GM21619 (cell line): ENCODE measurements around the gene ERVK3-1.
"Not testable (repeated sequence)": the region's sequence is repeated elsewhere in the genome, so short reads cannot be mapped to it uniquely, and the experiment has no call there.

Source experiments
- ATAC-seq: cut with Tn5 transposase; IDR thresholded peaks from one replicate; pipeline ENCODE4 v1.9.1; 2021; ENCODE audit not compliant: unreplicated experiment

ERVK3-1 gene

DNA sequence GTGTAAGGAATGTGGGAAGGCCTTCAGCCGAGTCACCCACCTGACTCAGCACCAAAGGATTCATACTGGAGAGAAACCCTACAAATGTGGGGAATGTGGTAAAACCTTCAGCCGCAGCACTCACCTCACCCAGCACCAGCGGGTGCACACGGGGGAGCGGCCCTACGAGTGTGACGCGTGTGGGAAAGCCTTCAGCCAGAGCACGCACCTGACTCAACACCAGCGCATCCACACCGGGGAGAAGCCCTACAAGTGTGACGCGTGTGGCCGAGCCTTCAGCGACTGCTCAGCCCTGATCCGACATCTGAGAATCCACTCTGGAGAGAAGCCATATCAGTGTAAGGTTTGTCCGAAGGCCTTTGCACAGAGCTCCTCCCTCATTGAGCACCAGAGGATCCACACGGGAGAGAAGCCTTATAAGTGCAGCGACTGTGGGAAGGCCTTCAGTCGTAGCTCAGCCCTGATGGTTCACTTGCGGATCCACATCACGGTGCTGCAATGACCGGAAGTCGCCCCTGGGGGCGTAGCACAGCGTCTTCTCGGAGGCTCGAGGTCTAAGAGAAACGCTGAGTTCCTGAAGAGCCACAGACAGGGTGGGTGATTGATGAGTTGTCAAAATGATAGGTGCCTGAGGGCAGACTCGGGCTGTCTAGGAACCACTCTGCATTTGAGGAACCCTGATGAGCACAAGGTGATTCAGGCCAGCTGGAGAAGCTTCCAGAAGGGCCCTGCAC lies 33.8 kb downstream of the ERVK3-1 start:
- ATAC-seq = no peak

DNA sequence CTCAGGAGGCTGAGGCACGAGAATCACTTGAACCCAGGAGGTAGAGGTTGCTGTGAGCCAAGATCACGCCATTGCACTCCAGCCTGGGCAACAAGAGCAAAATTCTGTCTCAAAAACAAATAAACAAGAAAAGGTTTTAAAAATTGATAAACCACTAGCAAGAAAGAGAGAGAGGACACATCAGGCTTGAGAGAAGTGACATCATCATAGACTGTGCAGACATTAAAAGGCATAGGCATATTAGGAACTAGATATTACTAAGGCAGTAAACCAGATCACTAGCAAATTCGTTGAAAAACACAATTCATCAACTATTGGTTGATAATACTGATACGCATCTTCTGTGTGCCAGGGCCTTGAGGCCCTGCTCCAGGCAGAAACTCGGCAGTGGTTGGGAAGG lies 40.4 kb downstream of the ERVK3-1 start:
- no peak for ATAC-seq

DNA sequence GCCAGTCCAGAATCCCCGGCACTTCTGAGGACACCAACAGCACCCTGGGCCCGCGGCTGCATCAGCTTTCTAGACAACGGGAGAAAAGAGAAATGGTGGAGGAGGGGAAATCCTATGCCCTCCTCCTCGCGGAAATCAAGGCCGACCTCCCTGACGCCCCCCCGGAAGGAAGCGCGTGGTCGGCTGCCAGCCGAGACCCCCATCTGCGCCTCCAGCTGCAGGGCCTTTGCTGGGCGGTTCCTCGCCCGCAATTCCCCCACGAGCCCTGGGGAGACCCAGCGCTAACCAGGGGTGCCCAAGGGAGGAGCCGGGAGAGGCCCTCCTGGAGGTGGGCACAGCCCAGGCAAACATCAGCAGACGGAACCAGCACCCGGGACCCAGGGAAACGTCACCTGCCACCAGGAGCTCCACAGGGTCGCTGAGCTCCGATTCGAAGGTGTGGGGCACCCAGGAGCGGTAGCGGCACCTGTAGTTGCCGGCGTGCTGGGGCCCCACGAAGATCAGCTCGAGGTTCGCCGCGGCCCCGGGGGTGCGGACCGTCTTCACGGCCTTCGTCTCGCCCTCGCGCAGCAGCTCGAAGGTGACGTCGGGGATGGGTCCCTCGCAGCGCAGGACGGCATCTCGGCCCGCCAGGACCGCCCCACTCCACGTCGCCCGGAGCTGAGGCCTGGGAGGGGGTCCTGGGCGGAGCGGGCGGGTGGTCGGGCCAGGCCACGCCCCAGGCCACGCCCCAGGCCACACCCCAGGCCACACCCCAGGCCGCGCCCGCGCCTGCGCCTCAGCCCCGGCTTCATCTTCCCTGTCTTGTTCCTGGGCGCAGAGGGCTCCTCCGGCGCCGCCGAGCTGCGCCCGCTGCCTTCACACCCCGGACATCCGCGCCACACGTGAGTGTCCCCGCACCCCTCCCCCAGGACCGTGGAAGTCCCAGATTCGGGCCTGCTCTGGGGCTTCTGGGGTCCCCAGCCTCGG lies 42.1 kb downstream of the ERVK3-1 start:
- peak; percentile 80 for ATAC-seq

DNA sequence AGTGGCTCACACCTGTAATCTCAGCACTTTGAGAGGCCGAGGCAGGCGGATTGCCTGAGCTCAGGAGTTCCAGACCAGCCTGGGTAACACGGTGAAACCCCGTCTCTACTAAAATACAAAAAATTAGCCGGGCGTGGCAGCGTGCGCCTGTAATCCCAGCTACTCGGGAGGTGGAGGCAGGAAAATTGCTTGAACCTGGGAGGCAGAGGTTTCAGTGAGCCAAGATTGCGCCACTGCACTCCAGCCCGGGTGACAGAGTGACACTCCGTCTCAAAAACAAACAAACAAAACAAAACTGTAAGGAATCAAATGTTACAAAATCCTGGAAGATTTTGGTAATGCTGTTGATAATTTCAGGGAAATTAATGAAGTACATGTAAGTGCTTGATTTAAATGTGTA lies 42.9 kb downstream of the ERVK3-1 start:
- not testable (repeated sequence) for ATAC-seq

DNA sequence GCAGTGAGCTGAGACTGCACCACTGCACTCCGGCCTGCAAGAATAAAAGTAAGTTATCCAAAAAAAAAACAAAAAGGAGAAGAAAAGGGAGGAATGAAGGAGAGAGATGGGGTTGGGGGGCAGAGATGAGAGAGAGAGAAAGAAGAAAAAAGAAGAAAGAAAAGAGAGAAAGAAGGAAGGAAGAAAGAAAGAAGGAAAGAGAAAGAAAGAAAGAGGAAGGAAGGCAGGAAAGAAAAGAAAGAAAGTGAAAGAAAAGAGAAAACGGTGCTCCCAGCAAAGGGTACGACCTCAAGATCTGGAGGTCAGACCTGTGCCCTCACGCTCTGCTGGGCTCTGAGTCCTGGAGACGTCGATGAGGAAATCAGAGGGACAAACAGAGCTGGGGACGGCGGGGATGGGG lies 44.4 kb downstream of the ERVK3-1 start:
- ATAC-seq = no peak

DNA sequence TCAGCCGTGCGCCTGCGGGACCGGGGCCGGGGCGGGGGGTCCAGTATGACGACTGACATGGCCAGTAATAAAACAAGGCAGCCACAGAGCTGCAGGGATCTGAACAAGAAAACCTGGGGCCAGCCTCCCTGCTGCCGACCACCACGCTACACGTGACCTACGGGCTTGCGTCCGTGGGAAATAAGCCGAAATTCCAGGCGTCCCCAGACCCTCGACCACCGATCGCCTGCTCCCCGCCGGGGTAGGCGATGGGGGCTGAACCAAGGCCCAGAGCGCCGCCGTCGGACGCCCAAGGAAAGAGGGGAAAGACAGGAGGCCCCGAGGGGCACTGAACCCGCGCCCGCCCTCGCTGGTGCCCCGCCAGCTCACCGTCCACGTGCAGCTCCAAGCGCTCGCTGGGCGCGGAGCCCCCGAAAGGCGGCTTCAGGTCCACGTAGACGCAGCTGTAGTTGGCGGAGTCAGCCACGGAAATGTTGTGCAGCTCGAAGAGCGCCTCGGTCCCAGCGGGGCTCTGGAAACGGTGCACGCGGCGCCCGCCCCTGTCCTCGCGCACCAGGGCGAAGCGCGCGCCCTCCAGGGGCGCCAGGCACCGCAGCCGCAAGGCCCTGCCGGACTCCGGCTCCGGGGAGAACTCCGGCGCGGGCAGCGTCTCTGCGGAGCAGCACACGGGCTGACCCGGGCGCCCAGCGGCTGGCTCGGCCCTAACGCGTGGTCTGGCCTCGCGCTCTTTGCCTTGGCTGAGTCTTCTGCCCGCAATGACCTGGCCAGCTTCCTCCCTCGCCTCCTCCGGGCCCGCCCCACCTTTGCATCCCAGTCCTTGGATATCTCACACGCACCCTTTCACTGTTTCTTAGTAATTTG lies 45.1 kb downstream of the ERVK3-1 start:
- ATAC-seq = no peak

DNA sequence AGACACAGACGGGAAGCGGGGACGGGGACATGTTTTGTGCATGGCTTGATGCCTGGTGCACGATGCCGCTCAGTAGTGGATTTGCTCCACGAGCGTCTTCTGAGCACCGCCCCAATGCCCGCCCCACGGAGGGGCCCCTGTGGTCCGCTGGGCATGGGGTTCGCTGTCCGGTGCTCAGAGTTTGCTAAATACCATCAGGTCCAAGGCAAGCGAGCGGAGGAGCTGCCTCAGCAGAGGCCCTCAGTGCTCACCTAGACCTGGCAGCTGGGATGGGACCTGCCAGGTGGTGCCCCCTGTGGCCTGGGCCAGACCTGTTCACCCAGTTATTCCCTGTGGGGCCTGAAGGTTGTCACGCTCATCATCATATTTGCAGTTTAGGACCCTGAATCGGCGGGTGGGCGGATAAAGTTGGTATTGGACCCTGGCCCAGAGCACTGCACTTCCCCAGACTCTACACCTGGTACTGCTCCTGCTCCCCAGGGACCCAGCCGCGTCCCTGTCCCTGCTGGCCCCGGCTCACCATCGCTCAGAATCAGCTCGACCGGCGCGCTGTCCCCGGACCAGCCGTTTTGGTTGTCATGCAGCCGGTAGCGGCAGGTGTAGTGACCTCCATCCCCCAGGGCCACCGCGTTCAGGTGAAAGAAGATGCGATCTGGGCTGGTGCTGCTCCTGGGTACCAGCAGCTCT lies 45.8 kb downstream of the ERVK3-1 start:
- no peak for ATAC-seq

DNA sequence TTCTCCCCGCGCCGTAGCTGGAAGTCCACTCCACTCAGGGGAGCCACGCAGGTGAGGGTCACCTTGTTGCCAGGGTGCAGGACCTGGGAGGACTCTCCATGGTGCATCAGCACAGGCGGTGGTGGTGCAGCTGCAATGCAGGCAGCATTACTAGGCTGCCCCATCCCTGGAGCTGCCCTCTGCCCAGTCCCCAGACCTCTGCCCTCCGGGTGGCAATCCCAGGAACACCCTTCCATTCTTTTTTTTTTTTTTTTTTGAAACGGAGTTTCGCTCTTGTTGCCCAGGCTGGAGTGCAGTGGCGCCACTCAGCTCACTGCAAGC lies 46.3 kb downstream of the ERVK3-1 start:
- ATAC-seq = no peak

DNA sequence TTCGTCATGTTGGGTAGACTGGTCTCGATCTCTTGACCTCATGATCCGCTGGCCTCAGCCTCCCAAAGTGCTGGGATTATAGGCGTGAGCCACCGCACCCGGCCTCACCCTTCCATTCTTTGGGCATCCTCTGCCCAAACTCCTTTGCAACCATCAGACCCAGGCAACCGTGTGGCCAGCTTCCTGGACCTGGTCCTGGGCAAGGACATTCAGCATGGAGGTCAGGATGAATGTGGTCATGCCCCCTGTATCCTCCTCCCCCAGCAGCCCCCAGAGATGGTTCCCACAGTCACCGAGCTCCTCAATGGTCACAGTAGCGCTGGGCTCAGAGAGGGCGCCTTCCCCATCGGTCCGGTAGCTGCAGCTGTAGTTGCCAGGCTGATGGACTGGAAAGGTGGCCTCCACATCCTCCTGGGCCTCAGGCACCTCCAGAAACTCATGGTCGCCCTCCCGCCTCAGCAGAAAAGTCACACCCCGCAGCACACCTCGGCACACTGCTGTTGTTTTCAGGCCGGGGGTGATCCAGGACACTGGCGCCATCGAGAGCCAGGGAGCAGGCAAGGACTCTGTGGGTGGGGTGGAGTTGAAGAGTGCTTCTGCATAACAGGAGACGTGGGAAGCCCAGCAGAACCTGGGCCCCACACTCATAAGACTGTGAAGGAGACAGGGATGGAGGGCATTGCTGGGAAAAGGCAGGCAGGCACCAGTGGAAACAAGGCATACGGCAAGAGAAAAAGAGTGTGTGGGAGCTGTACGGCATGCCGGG lies 47.0 kb downstream of the ERVK3-1 start:
- ATAC-seq = no peak

DNA sequence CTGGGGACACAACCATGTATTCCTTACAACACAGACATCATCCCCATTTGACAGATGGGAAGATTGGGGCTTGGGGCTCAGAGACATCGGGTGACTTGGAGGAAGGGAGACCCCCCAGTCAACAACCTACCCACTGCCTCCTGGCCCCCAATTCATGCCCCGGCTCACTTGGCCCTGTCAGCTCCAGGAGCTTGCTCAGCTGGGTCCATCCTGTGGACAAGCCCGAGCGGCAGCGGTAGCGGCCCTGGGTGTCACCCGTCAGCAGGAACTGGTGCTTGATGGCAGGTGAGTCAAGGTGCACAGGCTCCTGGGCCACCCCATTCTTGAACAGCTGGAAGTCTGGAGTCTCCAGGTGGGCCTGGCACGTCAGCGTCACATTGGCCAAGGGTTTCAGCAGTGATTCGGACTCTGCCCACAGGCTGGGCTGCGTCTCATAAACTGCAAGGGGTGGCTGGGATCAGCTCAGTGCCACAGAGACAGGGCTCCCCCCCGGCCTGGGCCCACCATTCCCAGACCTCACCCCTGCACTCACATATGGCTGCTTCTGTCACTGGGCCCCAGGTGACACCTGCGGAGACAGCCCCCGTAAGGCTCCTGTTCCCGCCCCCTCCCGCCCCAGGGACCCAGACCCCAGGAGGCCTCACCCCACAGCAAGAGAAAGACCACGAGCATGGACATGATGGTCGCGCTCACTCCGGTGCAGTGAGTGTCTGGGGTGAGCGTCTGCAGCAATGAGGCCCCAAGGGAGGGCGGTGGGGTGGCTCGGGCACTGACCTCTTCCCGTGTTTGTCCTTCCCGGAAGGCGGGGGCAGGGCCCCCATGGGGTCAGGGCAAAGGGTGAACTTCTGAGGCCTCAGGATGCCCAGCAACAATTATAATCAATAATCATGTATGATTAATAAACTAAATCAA lies 47.8 kb downstream of the ERVK3-1 start, which contains the start of gene A1BG:
Gene A1BG, minus strand, starts transcription at position 733 of the 912 bp plus-strand sequence. Its CDS starts 55 bp downstream, at position 678.
- no peak for ATAC-seq

DNA sequence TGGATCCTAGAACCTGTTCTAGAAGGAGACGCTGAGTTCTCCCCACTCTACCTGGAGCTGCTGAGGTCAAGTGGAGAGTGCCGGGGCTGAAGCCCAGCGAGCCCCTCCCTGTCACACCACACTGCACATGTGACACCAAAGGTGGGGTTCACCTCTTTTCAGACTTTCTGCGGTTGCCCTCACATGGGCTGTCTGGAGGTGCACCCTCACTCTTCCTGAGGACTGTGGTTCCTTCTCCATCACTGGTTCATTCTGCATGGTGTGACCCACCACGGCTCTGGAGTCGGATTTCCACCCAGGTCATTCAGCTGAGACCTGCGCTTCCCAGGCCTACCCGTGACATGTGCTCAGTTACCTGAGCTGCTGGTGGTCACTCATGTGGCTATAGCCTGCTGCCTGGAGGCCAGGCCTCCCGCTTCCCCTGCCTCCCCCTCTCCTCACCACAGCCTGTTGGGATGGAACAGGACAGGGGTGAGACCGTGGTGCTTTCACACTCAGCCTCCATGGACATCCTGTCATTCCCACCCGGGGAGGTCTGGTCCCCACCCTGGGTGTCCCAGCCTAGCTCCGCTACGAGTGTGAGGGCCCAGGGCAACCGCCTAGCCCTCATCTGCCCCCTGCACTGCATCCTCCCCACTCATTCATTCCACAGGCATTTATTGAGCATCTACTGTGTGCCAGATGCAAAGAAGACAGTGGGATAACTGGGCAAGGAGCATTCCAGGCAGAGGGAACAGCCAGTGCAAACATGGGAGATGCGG lies 48.7 kb downstream of the ERVK3-1 start:
- no peak for ATAC-seq

DNA sequence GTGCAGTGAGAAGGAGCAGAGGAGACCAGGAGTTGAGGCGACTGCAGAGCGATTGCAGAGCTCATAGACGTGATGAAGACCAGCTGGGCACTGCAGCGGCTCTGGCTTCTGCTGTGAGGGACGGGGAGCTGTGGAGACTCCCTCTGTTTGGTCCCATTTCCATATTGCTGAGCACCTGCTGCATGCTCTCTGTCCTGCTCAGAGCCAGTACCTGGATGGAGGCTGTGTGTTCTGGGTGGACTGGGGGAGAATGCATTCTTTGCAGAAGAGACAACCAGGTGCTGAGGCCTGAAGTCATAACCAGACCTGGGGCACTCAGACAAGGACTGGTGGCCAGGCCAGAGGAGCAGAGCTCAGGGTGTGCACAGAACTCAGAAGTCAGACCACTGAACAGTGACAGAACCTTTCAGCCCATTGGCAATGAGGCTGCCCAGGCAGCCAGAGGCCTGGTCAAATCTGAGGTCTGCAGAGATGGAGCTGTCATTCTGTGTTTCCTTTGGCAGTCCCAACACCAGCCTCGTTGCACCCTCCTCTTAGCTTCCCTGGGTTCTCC lies 49.4 kb downstream of the ERVK3-1 start:
- no peak for ATAC-seq

DNA sequence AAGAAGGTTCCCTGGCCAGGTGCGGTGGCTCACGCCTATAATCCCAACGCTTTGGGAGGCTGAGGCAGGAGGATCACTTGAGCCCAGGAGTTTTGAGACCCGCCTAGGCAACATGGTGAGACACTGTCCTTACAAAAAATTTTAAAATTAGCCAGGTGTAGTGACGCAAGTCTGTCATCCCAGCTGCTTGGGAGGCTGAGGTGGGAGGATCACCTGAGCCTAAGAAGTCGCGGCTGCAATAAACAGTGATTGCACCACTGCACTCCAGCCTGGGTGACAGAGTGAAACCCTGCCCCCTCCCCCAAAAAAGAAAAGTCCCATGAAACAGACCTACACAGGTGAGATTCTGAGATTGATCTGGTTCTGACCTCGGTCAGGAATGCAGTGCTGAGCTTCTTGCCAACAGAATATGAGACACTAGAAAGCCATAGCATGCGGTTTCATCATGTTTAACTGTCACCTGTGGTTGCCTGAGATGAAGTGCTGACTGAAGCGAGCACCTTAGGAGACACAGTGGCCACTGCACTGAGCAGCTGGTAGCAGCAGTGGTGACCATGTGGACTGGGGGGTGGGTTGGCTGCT lies 50.1 kb downstream of the ERVK3-1 start:
- ATAC-seq = no peak

DNA sequence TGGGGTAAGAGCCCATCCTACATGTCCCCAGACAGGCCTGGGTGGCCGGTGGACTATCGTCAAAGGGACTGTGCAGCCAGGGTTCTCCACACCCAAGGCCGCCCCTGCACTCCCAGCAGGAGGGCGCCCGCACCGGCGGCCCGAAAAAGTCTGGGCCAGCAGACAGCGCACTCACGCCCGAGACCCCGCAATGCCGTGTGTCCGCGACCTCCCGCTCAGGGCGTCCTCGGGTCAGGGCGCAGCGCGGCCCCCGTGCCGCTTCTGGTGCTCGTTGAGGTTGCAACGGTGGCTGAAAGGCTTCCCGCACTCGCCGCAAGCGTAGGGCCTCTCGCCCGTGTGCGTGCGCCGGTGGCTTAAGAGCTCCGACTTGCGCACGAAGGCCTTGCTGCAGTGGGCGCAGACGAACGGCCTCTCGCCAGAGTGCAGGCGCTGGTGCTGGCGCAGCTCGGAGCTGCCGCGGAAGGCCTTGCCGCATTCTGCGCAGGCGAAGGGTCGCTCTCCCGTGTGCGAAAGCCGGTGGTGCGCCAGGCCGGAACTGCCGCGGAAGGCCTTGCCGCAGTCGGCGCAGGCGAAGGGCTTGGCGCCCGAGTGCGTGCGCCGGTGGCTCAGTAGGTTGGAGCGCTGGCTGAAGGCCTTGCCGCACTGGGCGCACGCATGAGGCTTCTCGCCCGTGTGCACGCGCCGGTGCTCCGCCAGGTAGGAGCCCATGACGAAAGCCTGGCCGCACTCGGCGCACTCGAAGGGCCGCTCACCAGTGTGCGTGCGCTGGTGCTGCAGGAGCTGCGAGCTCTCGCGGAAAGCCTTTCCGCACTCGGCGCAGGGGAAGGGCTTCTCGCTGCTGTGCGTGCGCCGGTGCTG lies 51.0 kb downstream of the ERVK3-1 start:
- no peak for ATAC-seq

DNA sequence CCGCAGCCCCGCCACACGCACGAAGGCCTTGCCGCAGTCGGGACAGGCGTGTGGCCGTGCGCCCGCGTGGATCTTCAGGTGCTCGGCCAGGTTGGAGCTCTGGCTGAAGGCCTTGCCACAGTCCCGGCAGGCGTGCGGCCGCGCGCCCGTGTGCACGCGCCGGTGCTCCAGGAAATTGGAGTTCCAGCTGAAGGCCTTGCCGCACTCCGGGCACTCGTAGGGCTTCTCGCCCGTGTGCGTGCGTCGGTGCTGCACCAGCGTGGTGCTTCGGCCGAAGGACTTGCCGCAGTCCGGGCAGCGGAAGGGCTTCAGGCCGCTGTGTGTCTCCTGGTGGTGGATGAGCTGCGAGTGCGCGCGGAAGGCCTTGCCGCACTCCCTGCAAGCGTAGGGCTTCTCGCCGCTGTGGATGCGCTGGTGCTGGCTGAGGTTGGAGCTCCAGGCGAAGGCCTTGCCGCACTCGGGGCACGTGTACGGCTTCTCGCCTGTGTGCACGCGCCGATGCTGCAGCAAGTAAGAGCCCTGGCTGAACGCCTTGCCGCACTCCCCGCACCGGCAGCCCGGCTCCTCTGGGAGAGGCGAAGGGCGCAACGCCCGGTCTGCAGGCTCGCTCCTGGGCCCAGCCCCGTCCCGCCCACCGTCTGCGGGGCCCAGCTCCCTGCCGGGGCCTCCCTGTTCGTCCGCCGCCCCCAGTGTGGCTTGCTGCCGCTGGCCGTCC lies 51.7 kb downstream of the ERVK3-1 start:
- ATAC-seq = no peak
